Measurements from ENCODE around the gene HMBS. TPM values are rescaled to one million over a fixed set of nuclear protein-coding genes. Genes with fewer than 3 reads are reported as not detected.
"Not testable (repeated sequence)": the region's sequence is repeated elsewhere in the genome, so short reads cannot be mapped to it uniquely, and the experiment has no call there.

Gene HMBS
- total and polyA plus RNA-seq, 4 donors, result 4.0 to 31.1 (median 19.3) TPM

- no peaks in the 10 kb centered on the region for H3K4me1 ChIP-seq (ENCODE audit: control insufficient read depth, insufficient read depth, low read length)
- H3K36me3 ChIP-seq (ENCODE audit: control insufficient read depth, insufficient read depth, low read length), result peaks cover 93% of the 10 kb centered on the region
- H3K4me3 ChIP-seq (ENCODE audit: low read depth, low read length), result no peak overlapping the region
- H3K27me3 ChIP-seq (ENCODE audit: control insufficient read depth, insufficient read depth, low read length), result no peaks in the 10 kb centered on the region
- 96% methylated on average over 7 of the region's 7 CpGs for whole genome bisulfite sequencing (ENCODE audit: insufficient coverage)
- no peak overlapping the region for H3K27ac ChIP-seq (ENCODE audit: low read depth, low read length)
- H3K9me3 ChIP-seq (ENCODE audit: control insufficient read depth, insufficient read depth, low read length), result no peaks in the 10 kb centered on the region
- DNase-seq (ENCODE audit: low read depth in 4 of 6, low spot score in 6 of 6), result no peak
Measured at GRCh38 chr11:119049081-119049480, 35.6 kb upstream of the HMBS start.

- Histone ChIP-seq H3K4me3 (ENCODE audit: low read depth, low read length) (no peak overlapping the region), H3K4me1 (ENCODE audit: control insufficient read depth, insufficient read depth, low read length) (peaks cover 14% of the 10 kb centered on the region), H3K27me3 (ENCODE audit: control insufficient read depth, insufficient read depth, low read length) (no peaks in the 10 kb centered on the region), H3K9me3 (ENCODE audit: control insufficient read depth, insufficient read depth, low read length) (no peaks in the 10 kb centered on the region), H3K27ac (ENCODE audit: low read depth, low read length) (no peak overlapping the region), H3K36me3 (ENCODE audit: control insufficient read depth, insufficient read depth, low read length) (peaks cover 84% of the 10 kb centered on the region)
- DNase-seq (ENCODE audit: low read depth in 4 of 6, low spot score in 6 of 6), result no peak
- 87% methylated on average over 9 of the region's 17 CpGs for WGBS (ENCODE audit: insufficient coverage)
Measured at GRCh38 chr11:119051440-119052162, 33.1 kb upstream of the HMBS start.

- no peaks in the 10 kb centered on the region for H3K9me3 ChIP-seq (ENCODE audit: control insufficient read depth, insufficient read depth, low read length)
- H3K36me3 ChIP-seq (ENCODE audit: control insufficient read depth, insufficient read depth, low read length), result peaks cover 77% of the 10 kb centered on the region
- no peaks in the 10 kb centered on the region for H3K27me3 ChIP-seq (ENCODE audit: control insufficient read depth, insufficient read depth, low read length)
- H3K27ac ChIP-seq (ENCODE audit: low read depth, low read length), result no peak overlapping the region
- DNase-seq (ENCODE audit: low read depth in 4 of 6, low spot score in 6 of 6), result no peak
- WGBS (ENCODE audit: insufficient coverage), result 92% methylated on average over 20 of the region's 23 CpGs
- no peak overlapping the region for H3K4me3 ChIP-seq (ENCODE audit: low read depth, low read length)
- peaks cover 14% of the 10 kb centered on the region for H3K4me1 ChIP-seq (ENCODE audit: control insufficient read depth, insufficient read depth, low read length)
Measured at GRCh38 chr11:119052163-119052814, 32.4 kb upstream of the HMBS start.

- Histone ChIP-seq H3K9me3 (ENCODE audit: control insufficient read depth, insufficient read depth, low read length) (no peaks in the 10 kb centered on the region), H3K4me1 (ENCODE audit: control insufficient read depth, insufficient read depth, low read length) (peaks cover 21% of the 10 kb centered on the region), H3K36me3 (ENCODE audit: control insufficient read depth, insufficient read depth, low read length) (peaks cover 56% of the 10 kb centered on the region), H3K27ac (ENCODE audit: low read depth, low read length) (no peak overlapping the region), H3K4me3 (ENCODE audit: low read depth, low read length) (no peak overlapping the region), H3K27me3 (ENCODE audit: control insufficient read depth, insufficient read depth, low read length) (no peaks in the 10 kb centered on the region)
- whole genome bisulfite sequencing (ENCODE audit: insufficient coverage), result 99% methylated on average over 8 of the region's 10 CpGs
- DNase-seq (ENCODE audit: low read depth in 4 of 6, low spot score in 6 of 6), result no peak
Measured at GRCh38 chr11:119054418-119054817, 30.3 kb upstream of the HMBS start.

- Histone ChIP-seq H3K4me1 (ENCODE audit: control insufficient read depth, insufficient read depth, low read length) (peaks cover 21% of the 10 kb centered on the region), H3K36me3 (ENCODE audit: control insufficient read depth, insufficient read depth, low read length) (peaks cover 45% of the 10 kb centered on the region), H3K4me3 (ENCODE audit: low read depth, low read length) (peak overlapping the region; percentile 73), H3K27ac (ENCODE audit: low read depth, low read length) (peak overlapping the region; percentile 4), H3K9me3 (ENCODE audit: control insufficient read depth, insufficient read depth, low read length) (no peaks in the 10 kb centered on the region), H3K27me3 (ENCODE audit: control insufficient read depth, insufficient read depth, low read length) (no peaks in the 10 kb centered on the region)
- 20% methylated on average over 4 of the region's 6 CpGs for WGBS (ENCODE audit: insufficient coverage)
- DNase-seq (ENCODE audit: low read depth in 4 of 6, low spot score in 6 of 6), result peak in 2 of 6 donors; percentile 9 to 15
Measured at GRCh38 chr11:119055901-119056300, 28.8 kb upstream of the HMBS start.

GRCh38 chr11:119056421-119056999, 28.2 kb upstream of the HMBS start:
- peak in 1 of 6 donors; percentile 15 for DNase-seq (ENCODE audit: low read depth in 4 of 6, low spot score in 6 of 6)
- Histone ChIP-seq H3K27me3 (ENCODE audit: control insufficient read depth, insufficient read depth, low read length) (no peaks in the 10 kb centered on the region), H3K9me3 (ENCODE audit: control insufficient read depth, insufficient read depth, low read length) (no peaks in the 10 kb centered on the region), H3K4me1 (ENCODE audit: control insufficient read depth, insufficient read depth, low read length) (peaks cover 21% of the 10 kb centered on the region), H3K4me3 (ENCODE audit: low read depth, low read length) (peak overlapping the region; percentile 73), H3K27ac (ENCODE audit: low read depth, low read length) (peak overlapping the region; percentile 73), H3K36me3 (ENCODE audit: control insufficient read depth, insufficient read depth, low read length) (peaks cover 43% of the 10 kb centered on the region)
- under 1% methylated on average over 42 of the region's 48 CpGs for WGBS (ENCODE audit: insufficient coverage)

- Histone ChIP-seq H3K9me3 (ENCODE audit: control insufficient read depth, insufficient read depth, low read length) (no peaks in the 10 kb centered on the region), H3K27me3 (ENCODE audit: control insufficient read depth, insufficient read depth, low read length) (no peaks in the 10 kb centered on the region), H3K4me3 (ENCODE audit: low read depth, low read length) (peak within 1 kb of the TSS; percentile 93), H3K27ac (ENCODE audit: low read depth, low read length) (peak within 1 kb of the TSS; percentile 92), H3K36me3 (ENCODE audit: control insufficient read depth, insufficient read depth, low read length) (peaks cover 36% of the 10 kb centered on the region), H3K4me1 (ENCODE audit: control insufficient read depth, insufficient read depth, low read length) (peaks cover 21% of the 10 kb centered on the region)
- under 1% methylated on average over 79 of the region's 79 CpGs for WGBS (ENCODE audit: insufficient coverage)
- peak; percentile 77 to 99 (median 95) for DNase-seq (ENCODE audit: low read depth in 4 of 6, low spot score in 6 of 6)
Measured at GRCh38 chr11:119057000-119057769, 27.5 kb upstream of the HMBS start, which contains the start of gene HYOU1. HYOU1 (minus strand) TSS chr11:119057205; CDS start chr11:119056160, 1,045 bp downstream.

- Histone ChIP-seq H3K36me3 (ENCODE audit: control insufficient read depth, insufficient read depth, low read length) (peaks cover 21% of the 10 kb centered on the region), H3K4me1 (ENCODE audit: control insufficient read depth, insufficient read depth, low read length) (peaks cover 21% of the 10 kb centered on the region)
- DNase-seq (ENCODE audit: low read depth in 4 of 6, low spot score in 6 of 6); H3K27me3 ChIP-seq (ENCODE audit: control insufficient read depth, insufficient read depth, low read length); H3K9me3 ChIP-seq (ENCODE audit: control insufficient read depth, insufficient read depth, low read length); H3K27ac ChIP-seq (ENCODE audit: low read depth, low read length); H3K4me3 ChIP-seq (ENCODE audit: low read depth, low read length): not testable (repeated sequence)
- WGBS (ENCODE audit: insufficient coverage), result 89% methylated on average over 14 of the region's 35 CpGs
Measured at GRCh38 chr11:119059128-119059527, 25.6 kb upstream of the HMBS start.

GRCh38 chr11:119061256-119061655, 23.4 kb upstream of the HMBS start:
- 93% methylated on average over 2 of the region's 3 CpGs for WGBS (ENCODE audit: insufficient coverage)

More at GRCh38 chr11:119061256-119061655, 23.4 kb upstream of the HMBS start:
- Histone ChIP-seq H3K4me1 (ENCODE audit: control insufficient read depth, insufficient read depth, low read length) (peaks cover 15% of the 10 kb centered on the region), H3K9me3 (ENCODE audit: control insufficient read depth, insufficient read depth, low read length) (no peaks in the 10 kb centered on the region), H3K27ac (ENCODE audit: low read depth, low read length) (no peak overlapping the region), H3K36me3 (ENCODE audit: control insufficient read depth, insufficient read depth, low read length) (peaks cover 15% of the 10 kb centered on the region), H3K4me3 (ENCODE audit: low read depth, low read length) (no peak overlapping the region), H3K27me3 (ENCODE audit: control insufficient read depth, insufficient read depth, low read length) (no peaks in the 10 kb centered on the region)
- DNase-seq (ENCODE audit: low read depth in 4 of 6, low spot score in 6 of 6), result no peak
